HG03565 (cell line): ENCODE results near the gene MEIOC.

ENCODE experiments used
- ATAC-seq: cut with Tn5 transposase; IDR thresholded peaks from one replicate; pipeline ENCODE4 v1.9.1; 2021; ENCODE audit warnings: mild to moderate bottlenecking, moderate library complexity; ENCODE audit not compliant: unreplicated experiment

The MEIOC gene

DNA sequence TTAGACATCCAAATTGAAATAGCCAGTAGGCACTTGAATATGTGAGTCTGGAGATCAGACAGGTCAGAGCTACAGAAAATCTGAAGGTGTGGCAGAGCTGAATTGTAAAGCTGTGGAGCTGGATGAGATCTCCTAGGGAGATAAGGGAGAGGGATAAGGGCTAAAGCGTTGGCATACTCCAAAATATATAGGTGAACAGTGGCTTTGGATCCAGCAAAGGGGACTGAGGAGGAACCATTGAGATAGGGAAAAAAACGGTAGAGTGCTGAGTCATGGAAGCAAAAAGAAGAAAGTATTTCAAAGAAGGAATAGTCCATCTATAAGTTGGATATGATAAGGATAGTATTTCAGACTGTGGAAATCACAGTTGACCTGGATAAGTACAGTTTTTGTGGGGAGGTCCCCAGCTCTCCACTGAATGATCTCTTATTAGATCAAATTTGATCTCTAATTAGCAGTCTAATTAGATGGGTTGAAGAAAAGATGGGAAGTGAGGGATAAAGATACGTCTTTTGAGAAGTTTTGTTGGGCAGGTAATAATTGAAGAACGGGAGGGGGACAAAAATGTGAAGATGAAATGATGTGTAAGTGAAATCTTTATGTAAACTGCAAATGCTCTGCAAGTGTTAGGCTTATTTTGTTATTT lies 51.6 kb downstream of the MEIOC start:
- ATAC-seq = no peak

- ATAC-seq = no peak
These were observed 52.4 kb downstream of the MEIOC start, which contains the start of gene DBF4B for GRCh38 chr17:44708401-44709263. DBF4B (plus strand) TSS chr17:44708665; CDS start chr17:44708821, 156 bp downstream.

DNA sequence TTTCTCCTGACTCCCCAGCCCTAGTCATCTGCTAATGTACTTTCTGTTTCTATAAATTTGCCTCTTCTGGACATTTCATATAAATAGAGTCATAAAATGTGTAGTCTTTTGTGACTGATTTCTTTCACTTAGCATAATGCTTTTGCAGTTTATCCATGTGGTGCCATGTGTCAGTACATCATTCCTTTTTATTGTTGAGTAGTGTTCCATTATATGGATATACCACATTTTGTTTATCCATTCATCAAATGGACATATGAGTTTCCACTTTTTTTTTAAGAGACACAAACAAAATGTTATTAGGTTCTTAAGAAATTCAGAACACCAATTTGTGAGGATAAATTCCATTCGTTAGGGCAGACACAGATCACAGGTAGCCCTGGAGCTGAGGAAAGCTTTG lies 63.2 kb downstream of the MEIOC start:
- no peak for ATAC-seq

GRCh38 chr17:44722254-44722653 lies 66.0 kb downstream of the MEIOC start:
- ATAC-seq = no peak
